H9 (cell line): ENCODE data around the gene MOB4. TPM values are rescaled to one million over a fixed set of nuclear protein-coding genes. Genes with fewer than 3 reads are reported as not detected.
A peak's percentile ranks its signal among the peaks of the same experiment; 100 is the strongest.

Experiments
- DNase-seq: peaks from one replicate; pipeline ENCODE4 v3.0.0-alpha.2; 2017
- H2AFZ ChIP-seq: one replicate; pipeline ENCODE4 v1.6.1; 2013; ENCODE audit warnings: mild to moderate bottlenecking, low read length, control low read depth, moderate library complexity
- H2AK5ac ChIP-seq: 2 replicates; pipeline ENCODE4 v1.6.1; 2013; ENCODE audit warnings: low read length, control low read depth, mixed read lengths; ENCODE audit not compliant: insufficient read length
- H2BK120ac ChIP-seq: one replicate; pipeline ENCODE4 v1.6.1; 2013; ENCODE audit warnings: low read depth, mild to moderate bottlenecking, low read length, control low read depth, inconsistent platforms; ENCODE audit not compliant: poor library complexity, severe bottlenecking
- H2BK12ac ChIP-seq: 2 replicates; pipeline ENCODE4 v1.6.1; 2013; ENCODE audit warnings: low read length, control low read depth, mixed read lengths, low read depth; ENCODE audit not compliant: insufficient read length
- H2BK15ac ChIP-seq: 2 replicates; pipeline ENCODE4 v1.6.1; 2013; ENCODE audit warnings: low read depth, low read length, control low read depth
- H2BK20ac ChIP-seq: one replicate; pipeline ENCODE4 v1.6.1; 2013; ENCODE audit warnings: low read depth, mild to moderate bottlenecking, low read length, control low read depth, inconsistent platforms; ENCODE audit not compliant: poor library complexity, severe bottlenecking
- H2BK5ac ChIP-seq: 2 replicates; pipeline ENCODE4 v1.6.1; 2013; ENCODE audit warnings: low read length, control low read depth, mixed read lengths; ENCODE audit not compliant: insufficient read length
- H3K14ac ChIP-seq: 2 replicates; pipeline ENCODE4 v1.6.1; 2013; ENCODE audit warnings: low read length, control low read depth; ENCODE audit not compliant: insufficient read depth
- H3K18ac ChIP-seq: 2 replicates; pipeline ENCODE4 v1.6.1; 2013; ENCODE audit warnings: low read depth, mild to moderate bottlenecking, mixed read lengths, low read length, control low read depth; ENCODE audit not compliant: insufficient read length
- H3K23ac ChIP-seq: 2 replicates; pipeline ENCODE4 v1.6.1; 2013; ENCODE audit warnings: low read length, control low read depth, mixed read lengths, low read depth; ENCODE audit not compliant: insufficient read length
- H3K23me2 ChIP-seq: 2 replicates; pipeline ENCODE4 v1.6.1; 2013; ENCODE audit warnings: low read depth, mild to moderate bottlenecking, mixed read lengths, low read length, control low read depth; ENCODE audit not compliant: insufficient read length, poor library complexity, severe bottlenecking
- H3K27ac ChIP-seq: 2 replicates; pipeline ENCODE4 v1.5.1; 2013; ENCODE audit warnings: low read length, control low read depth, mixed read lengths, low read depth; ENCODE audit not compliant: insufficient read length
- H3K27me3 ChIP-seq: 2 replicates; pipeline ENCODE4 v1.6.1; 2013; ENCODE audit warnings: low read length, control low read depth, inconsistent platforms; ENCODE audit not compliant: insufficient read depth
- H3K4ac ChIP-seq: 2 replicates; pipeline ENCODE4 v1.6.1; 2013; ENCODE audit warnings: low read depth, mild to moderate bottlenecking, control low read depth, inconsistent platforms, low read length, moderate library complexity
- H3K4me1 ChIP-seq: 2 replicates; pipeline ENCODE4 v1.6.1; 2013; ENCODE audit warnings: low read length, control low read depth, inconsistent platforms; ENCODE audit not compliant: insufficient read depth
- H3K4me2 ChIP-seq: 2 replicates; pipeline ENCODE4 v1.6.1; 2013; ENCODE audit warnings: low read length, control low read depth, mixed read lengths; ENCODE audit not compliant: insufficient read length, insufficient read depth
- H3K56ac ChIP-seq: 2 replicates; pipeline ENCODE4 v1.6.1; 2013; ENCODE audit warnings: low read depth, mild to moderate bottlenecking, mixed read lengths, low read length, control low read depth; ENCODE audit not compliant: insufficient read length
- H3K79me1 ChIP-seq: 2 replicates; pipeline ENCODE4 v1.6.1; 2013; ENCODE audit warnings: low read depth, mild to moderate bottlenecking, moderate library complexity, low read length, control low read depth, inconsistent platforms; ENCODE audit not compliant: insufficient read depth, poor library complexity, severe bottlenecking
- H3K79me2 ChIP-seq: 2 replicates; pipeline ENCODE4 v1.6.1; 2013; ENCODE audit warnings: low read length, control low read depth, inconsistent platforms; ENCODE audit not compliant: insufficient read depth
- H3K9ac ChIP-seq: 2 replicates; pipeline ENCODE4 v1.6.1; 2013; ENCODE audit warnings: low read length, control low read depth, mixed read lengths; ENCODE audit not compliant: insufficient read length; ENCODE audit errors: extremely low read depth
- H3K9me3 ChIP-seq: one replicate; pipeline ENCODE4 v1.6.1; 2013; ENCODE audit warnings: low read depth, low read length, inconsistent platforms; ENCODE audit not compliant: control insufficient read depth
- H3T11ph ChIP-seq: one replicate; pipeline ENCODE4 v1.6.1; 2013; ENCODE audit warnings: mild to moderate bottlenecking, low read length, control low read depth, inconsistent platforms
- H4K20me1 ChIP-seq: one replicate; pipeline ENCODE4 v1.6.1; 2013; ENCODE audit not compliant: control insufficient read depth, insufficient read length, insufficient read depth
- H4K5ac ChIP-seq: 2 replicates; pipeline ENCODE4 v1.6.1; 2013; ENCODE audit warnings: low read depth, mild to moderate bottlenecking, mixed read lengths, low read length, control low read depth; ENCODE audit not compliant: insufficient read length
- H4K8ac ChIP-seq: replicated peaks from 2 replicates; pipeline ENCODE4 v1.6.1; 2013; ENCODE audit warnings: low read length, control low read depth, mixed read lengths, low read depth; ENCODE audit not compliant: insufficient read length
- H4K91ac ChIP-seq: 2 replicates; pipeline ENCODE4 v1.6.1; 2013; ENCODE audit warnings: low read depth, mild to moderate bottlenecking, moderate library complexity, mixed read lengths, low read length, control low read depth; ENCODE audit not compliant: insufficient read length
- H3K27ac Mint-ChIP-seq, 3 experiments: 2 replicates in 2 of 3; 3 replicates in 1 of 3; pipeline ENCODE4 v1.8.0; 2020 to 2021; ENCODE audit warnings: mixed read lengths in 3 of 3, mild to moderate bottlenecking in 1 of 3, moderate library complexity in 1 of 3
- H3K27me3 Mint-ChIP-seq: 2 replicates; pipeline ENCODE4 v1.8.0; 2021; ENCODE audit warnings: low read depth, mild to moderate bottlenecking, moderate library complexity, mixed read lengths
- H3K36me3 Mint-ChIP-seq, 3 experiments: 2 replicates in 2 of 3; 3 replicates in 1 of 3; pipeline ENCODE4 v1.8.0; 2020 to 2021; ENCODE audit warnings: low read depth in 3 of 3, mixed read lengths in 3 of 3; ENCODE audit not compliant: insufficient read depth in 1 of 3
- H3K4me1 Mint-ChIP-seq, 2 experiments: 2 replicates each; pipeline ENCODE4 v1.8.0; 2020; ENCODE audit warnings: mixed read lengths in 2 of 2
- H3K4me3 Mint-ChIP-seq, 2 experiments: 2 replicates in 1 of 2; 3 replicates in 1 of 2; pipeline ENCODE4 v1.8.0; 2020 to 2021; ENCODE audit warnings: mild to moderate bottlenecking in 2 of 2, mixed read lengths in 2 of 2, moderate library complexity in 1 of 2
- H3K9me3 Mint-ChIP-seq, 2 experiments: 2 replicates in 1 of 2; 3 replicates in 1 of 2; pipeline ENCODE4 v1.8.0; 2020; ENCODE audit warnings: mild to moderate bottlenecking in 2 of 2, mixed read lengths in 2 of 2, moderate library complexity in 1 of 2
- CTCF ChIP-seq: fragments of 200-600 bp; sonication (generic); conservative IDR thresholded peaks from 3 replicates; pipeline ENCODE4 v1.8.0; 2021; ENCODE audit warnings: antibody characterized with exemption, mild to moderate bottlenecking
- WGBS: extraction: QIAGEN DNeasy Blood & Tissue Kit; methylation state at CpG from one replicate; pipeline ENCODE4 v1.1.7; 2013; ENCODE audit warnings: missing lambda C conversion rate, low lambda C conversion rate, mixed read lengths; ENCODE audit not compliant: insufficient read length; ENCODE audit errors: extremely low coverage; 5-methylcytosine and 5-hydroxymethylcytosine counted together
- total RNA-seq: library from RNA; stranded (reverse); gene quantifications from 2 replicates; pipeline ENCODE4 v1.2.1, GENCODE V29; 2021

The MOB4 gene
- total RNA-seq, 1 experiment from 2014 or later: 57.6 TPM

DNA sequence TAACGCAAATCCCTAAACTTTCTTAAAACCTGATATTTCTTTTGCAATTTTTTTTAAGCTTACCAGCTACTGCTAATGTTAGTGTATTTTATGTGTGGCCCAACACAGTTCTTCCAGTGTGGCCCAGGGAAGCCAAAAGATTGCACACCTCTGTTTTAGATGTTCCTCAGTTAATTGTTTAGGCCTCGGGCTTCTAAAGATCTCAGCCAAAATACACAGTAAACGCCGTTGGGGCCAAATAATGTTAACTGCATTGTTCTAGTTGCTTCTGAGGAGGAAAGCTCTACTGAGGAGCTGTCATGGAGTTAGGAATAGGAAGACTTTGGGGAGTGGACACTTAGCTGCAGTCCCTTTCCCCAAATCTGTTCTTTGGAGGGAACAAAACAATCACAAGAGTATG, 13.7 kb upstream of the MOB4 start:
- WGBS: no CpG with 5 or more reads among the region's 4 CpGs
- peak overlapping the region; percentile 4 for H3K9ac ChIP-seq
- no peak overlapping the region for H4K8ac ChIP-seq
- Mint-ChIP-seq H3K4me1 (peaks cover 22 to 26% of the 10 kb centered on the region in 2 experiments), H3K9me3 (no peaks in the 10 kb centered on the region; a peak in 1 of 5 replicates), H3K27me3 (no peaks in the 10 kb centered on the region), H3K27ac (peak overlapping the region in 2 of 3 experiments; percentile 56 to 79; a peak in 5 of 7 replicates), H3K36me3 (peaks cover 52 to 70% (median 64%) of the 10 kb centered on the region in 3 experiments), H3K4me3 (peak overlapping the region; percentile 98 to 99)
- H3K27me3 ChIP-seq: no peaks in the 10 kb centered on the region
- H2BK12ac ChIP-seq: no peak overlapping the region
- H3K56ac ChIP-seq: no peak overlapping the region
- no peaks in the 10 kb centered on the region; the same call in 1 of the 2 replicates for H3K4me1 ChIP-seq
- no peak for DNase-seq
- no peak overlapping the region for H2BK120ac ChIP-seq
- no peak overlapping the region for H2BK5ac ChIP-seq
- peaks cover 6% of the 10 kb centered on the region for H3K23me2 ChIP-seq
- no peak overlapping the region for H3K18ac ChIP-seq
- H2AFZ ChIP-seq: no peak overlapping the region
- H3K4me2 ChIP-seq: peak overlapping the region; percentile 36
- H3K4ac ChIP-seq: no peak overlapping the region
- H3T11ph ChIP-seq: no peak overlapping the region
- no peak overlapping the region for H3K27ac ChIP-seq
- no peak for TF ChIP-seq CTCF
- no peaks in the 10 kb centered on the region for H4K20me1 ChIP-seq
- no peak overlapping the region for H4K91ac ChIP-seq
- no peak overlapping the region for H3K14ac ChIP-seq
- H2AK5ac ChIP-seq: no peak overlapping the region
- no peak overlapping the region for H2BK15ac ChIP-seq
- H3K9me3 ChIP-seq: no peaks in the 10 kb centered on the region
- H3K23ac ChIP-seq: no peak overlapping the region
- no peak overlapping the region for H4K5ac ChIP-seq
- peaks cover 37% of the 10 kb centered on the region; the same call in 1 of the 2 replicates for H3K79me2 ChIP-seq
- H3K79me1 ChIP-seq: no peaks in the 10 kb centered on the region
- no peak overlapping the region for H2BK20ac ChIP-seq
